T47D (cell line): Measurements from ENCODE around the gene DGKZ.

Source experiments
- DNase-seq, 2 experiments: peaks; one replicate each; pipeline versions ENCODE4 v3.0.0 to v3.0.0-alpha.2; 2011 to 2012; ENCODE audit warnings: low read depth in 1 of 2, low spot score in 1 of 2
- JUND ChIP-seq: IDR thresholded peaks from 2 replicates; pipeline ENCODE4 v1.6.1; 2012; ENCODE audit warnings: low read depth
- in situ Hi-C: cut with HindIII; loops from 2 replicates; pipeline ENCODE4 v1.10.0; 2016; ENCODE audit warnings: low sequenced_read_pairs, low pct_unique_long_range_greater_than_20kb

The DGKZ gene

DNA sequence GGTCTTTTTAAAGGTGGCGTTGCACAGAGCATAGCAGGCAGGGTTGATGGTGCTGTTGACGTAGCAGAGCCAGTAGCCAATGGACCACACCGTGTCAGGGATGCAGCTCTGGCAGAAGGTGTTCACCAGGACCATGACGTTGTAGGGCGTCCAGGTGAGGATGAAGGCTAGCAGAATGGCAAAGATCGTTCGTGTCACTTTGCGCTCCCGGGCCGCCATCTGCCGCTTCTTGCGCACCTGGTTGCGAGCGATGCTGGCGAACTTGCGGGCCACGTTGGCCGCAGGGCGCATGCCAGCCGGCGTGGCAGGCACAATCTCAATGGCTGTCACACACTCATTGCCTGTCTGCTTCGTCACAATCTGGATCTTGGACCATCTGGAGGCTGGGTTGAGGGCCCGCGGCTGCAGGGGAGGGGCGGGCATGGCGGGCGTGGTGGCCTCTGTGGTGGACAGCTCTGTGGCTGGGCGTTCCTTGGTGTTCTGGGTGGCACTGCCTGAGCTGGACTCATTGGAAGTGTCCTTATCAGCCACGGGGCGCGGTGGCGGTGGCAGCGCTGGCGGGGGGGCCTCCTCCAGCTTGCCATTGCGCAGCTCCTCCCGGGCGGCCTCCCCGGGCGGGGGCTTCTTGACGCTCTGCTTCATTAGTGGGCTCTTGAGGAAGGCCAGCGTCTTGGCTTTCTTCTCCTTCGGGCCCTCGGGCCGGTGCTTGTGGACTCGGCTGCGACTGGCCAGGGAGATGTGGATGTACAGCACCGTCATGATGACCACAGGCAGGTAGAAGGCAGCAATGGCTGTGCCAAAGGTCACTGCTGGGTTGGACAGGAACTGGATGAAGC lies 38.1 kb downstream of the DGKZ start:
- in situ Hi-C loops = no loop called here
- no peak for DNase-seq
- TF ChIP-seq JUND = no peak

DNA sequence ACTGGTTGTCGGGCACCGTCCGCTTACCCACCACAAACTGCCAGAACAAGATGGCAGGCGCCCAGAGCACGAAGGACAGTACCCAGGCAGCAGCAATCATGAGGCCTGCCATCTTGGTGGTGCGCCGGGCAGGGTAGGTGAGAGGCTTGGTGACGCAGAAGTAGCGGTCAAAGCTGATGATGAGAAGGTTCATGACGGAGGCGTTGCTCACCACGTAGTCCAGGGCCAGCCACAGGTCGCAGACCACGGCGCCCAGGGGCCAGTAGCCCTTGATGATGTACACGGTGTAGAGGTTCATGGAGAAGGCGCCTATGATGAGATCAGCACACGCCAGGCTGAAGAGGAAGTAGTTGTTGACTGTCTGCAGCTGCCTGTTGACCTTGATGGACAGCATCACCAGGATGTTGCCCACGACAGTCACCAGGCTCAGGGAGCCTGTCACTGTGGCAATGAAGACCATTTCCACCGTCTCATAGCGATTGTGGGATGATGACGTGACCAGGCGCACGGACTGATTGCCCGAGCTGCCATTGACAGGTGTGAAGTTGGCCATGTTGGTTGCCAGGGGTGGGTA lies 38.8 kb downstream of the DGKZ start:
- DNase-seq = no peak
- in situ Hi-C loops = no loop called here
- no peak for TF ChIP-seq JUND

- no peak for TF ChIP-seq JUND
- in situ Hi-C loops = no loop called here
- no peak for DNase-seq
Observed at GRCh38 chr11:46386674-46387073, 39.4 kb downstream of the DGKZ start.

DNA sequence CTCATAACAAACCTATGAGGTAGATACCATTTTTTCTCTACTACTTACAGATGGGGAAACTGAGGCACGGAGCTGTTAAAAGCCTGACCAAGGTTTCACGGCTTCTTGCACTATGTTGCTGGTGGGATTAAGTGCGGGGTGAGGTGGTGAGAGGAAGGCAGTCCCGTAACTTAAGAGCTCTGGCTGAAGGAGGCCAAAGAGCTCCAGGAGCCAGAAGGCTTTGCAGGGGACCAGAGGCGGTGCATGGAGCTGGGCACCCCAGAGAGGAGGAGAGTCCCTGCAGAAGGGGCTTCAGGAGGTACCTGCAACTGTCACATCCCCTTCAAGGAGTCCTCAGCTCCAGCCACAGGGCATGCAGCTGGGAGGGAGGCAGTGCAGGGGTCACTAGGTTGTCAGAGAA lies 40.2 kb downstream of the DGKZ start:
- in situ Hi-C loops = no loop called here
- DNase-seq = no peak
- no peak for TF ChIP-seq JUND

DNA sequence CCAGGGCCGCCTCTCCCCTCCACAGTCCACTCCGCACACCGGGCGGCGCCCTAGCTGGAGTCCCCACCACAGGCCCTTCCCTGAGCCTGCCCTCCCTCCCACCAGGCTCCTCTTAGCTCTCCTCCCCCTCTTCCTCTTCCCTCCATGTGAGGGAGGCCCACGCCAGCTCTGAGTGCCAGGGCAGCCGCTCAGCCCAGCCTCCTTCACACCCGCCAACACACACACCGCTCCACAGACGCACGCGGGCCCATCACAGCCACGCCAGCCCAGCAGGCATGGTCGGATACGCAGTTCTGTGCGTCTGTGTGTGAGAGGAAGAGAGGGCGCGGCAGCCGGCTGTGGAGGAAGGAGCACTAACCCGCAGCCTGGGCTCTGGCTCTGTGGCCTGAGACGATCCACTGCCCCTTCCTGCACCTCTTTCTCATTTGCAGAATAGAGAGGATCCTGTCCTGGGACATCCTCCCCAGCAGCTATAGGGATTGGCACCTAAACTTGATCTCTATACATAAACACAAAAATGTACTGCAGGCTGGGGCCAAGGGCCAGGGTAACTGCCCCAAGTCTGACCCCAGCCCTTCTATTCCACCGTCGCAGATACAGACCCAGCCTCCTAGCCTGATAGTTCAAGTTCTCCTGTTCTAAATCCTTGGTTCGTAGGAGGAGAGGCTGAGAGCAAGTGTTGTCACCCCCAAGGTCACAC lies 40.8 kb downstream of the DGKZ start:
- no peak for DNase-seq
- in situ Hi-C loops = no loop called here
- no peak for TF ChIP-seq JUND

- no peak for DNase-seq
- in situ Hi-C loops = no loop called here
- TF ChIP-seq JUND = no peak
Observed at GRCh38 chr11:46388619-46389449, 41.6 kb downstream of the DGKZ start.

DNA sequence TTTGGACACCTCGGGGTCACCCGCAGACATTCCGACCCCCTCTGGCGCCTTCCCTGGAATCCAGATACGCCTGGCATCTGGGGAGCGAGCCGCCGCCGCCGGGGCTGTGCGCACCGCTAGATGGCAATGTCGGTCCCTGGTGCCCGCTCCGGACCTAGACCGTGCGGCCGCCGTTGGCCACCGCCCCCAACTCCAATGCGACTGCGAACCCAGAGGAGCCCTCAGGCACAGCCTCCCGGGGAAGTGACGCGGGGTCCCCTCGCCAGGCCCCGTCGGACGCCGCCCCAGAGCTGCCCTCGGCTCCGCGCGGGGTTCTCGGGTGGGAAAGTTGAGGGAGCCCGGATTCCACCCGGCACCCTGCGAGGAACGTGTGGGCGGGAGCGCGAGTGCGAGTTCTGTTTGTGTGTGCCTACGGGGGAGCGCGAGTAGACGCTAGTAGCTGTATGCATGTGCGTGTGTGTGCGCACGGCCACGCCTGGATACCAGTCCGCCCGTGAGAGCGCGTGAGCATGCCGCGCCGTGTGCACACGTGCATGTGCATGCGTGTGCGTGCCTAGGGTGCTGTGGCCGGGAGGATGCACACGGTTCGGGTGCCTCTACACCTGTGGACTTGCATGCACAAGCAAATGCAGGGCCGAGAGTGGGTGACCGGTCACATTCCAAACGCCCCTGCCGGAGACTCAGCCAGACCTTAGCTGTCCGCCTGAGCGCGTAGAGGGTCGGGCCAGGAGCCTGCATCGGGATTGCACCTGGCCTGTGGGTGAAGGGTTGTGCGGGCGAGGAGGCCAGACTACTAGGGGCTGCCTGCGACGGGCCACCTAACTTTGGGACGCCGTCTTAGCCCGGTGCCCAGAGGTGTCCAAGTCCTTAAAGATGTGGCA lies 42.4 kb downstream of the DGKZ start:
- DNase-seq = peak; percentile 70 to 97
- TF ChIP-seq JUND = no peak
- in situ Hi-C loops = no loop called here

GRCh38 chr11:46390331-46391171 lies 43.3 kb downstream of the DGKZ start:
- peak in 1 of 2 experiments; percentile 48 for DNase-seq
- no peak for TF ChIP-seq JUND
- in situ Hi-C loops = no loop called here

DNA sequence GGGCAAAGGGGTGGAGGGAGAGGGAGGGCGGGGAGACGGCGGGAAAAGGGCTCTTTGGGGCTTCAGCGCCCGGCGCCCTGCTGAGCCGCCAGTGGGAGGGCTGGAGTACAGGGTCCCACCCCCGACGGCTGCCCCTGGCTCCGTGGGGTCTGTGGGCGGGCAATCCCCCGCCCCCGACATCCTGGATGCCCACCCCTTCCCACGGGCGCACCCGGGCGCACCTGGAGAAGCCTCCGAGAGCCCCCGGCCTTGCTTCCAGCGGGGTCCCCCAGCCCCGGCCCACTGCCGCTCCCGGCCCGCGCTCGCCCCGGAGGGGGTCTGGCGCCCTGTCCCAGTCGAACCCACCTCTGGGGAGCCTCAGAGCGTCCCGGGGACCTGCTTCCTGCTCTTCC lies 43.9 kb downstream of the DGKZ start:
- no peak for DNase-seq
- TF ChIP-seq JUND = no peak
- in situ Hi-C loops = no loop called here

DNA sequence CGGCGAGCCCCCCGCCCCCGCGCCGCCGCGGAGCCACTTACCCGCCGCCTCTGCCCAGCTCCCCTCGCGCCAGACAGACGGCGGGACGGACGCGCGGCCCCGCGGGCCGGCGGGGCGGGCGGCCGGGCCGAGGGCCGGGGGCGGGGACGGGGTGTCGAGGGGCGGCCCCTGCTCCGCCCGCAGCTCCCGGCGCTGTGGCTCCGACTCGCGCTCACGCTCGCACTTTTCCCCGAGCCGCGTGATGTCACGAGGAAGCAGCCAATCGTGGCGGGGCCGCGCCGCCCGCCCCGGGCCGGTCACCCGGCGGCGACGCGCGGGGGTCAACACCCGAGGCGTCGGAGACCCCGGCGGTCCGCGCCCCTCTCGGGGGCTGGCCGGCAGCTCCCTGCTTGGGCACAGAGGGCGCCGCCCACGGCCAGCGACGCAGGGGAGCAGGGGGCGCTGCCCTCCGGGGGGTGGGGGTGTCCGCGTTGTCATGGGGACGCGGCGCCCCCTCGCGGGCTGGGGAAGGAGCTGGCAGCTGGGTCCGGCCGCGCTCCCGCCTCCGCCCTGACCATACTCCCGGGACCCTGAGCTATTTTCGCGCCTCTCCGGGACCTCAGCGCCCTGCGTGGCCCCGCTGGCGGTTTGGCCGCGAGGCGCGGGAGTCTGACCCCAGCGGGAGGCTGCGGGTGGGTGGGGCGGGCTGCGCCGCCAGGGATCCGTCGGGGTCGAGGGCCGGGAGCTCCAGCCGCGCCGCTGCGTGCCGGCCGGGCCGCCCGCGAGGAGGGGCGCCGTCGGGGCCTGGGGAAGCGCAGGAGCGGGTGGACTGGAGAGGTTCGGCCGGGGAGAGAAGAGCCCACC lies 44.5 kb downstream of the DGKZ start, which contains the start of gene CHRM4:
Gene CHRM4, minus strand, starts transcription at position 199 of the 843 bp plus-strand sequence. CDS start 5,219 bp downstream, outside the sequence.
- DNase-seq = peak; percentile 74 to 83
- TF ChIP-seq JUND = no peak
- in situ Hi-C loops = no loop called here
